Mononuclear cell (primary cell): ENCODE results near the gene RAB20. TPM values are rescaled to one million over a fixed set of nuclear protein-coding genes. Genes with fewer than 3 reads are reported as not detected.
"Not testable (repeated sequence)": the region's sequence is repeated elsewhere in the genome, so short reads cannot be mapped to it uniquely, and the experiment has no call there.

ENCODE experiments used
- H3K27me3 ChIP-seq: 2 replicates; pipeline ENCODE4 v1.6.0; 2011; ENCODE audit warnings: low read length, control low read depth; ENCODE audit not compliant: insufficient read depth
- H3K4me1 ChIP-seq: 2 replicates; pipeline ENCODE4 v1.5.1; 2011; ENCODE audit warnings: mild to moderate bottlenecking, low read length, control low read depth; ENCODE audit not compliant: insufficient read depth
- H3K4me3 ChIP-seq: 2 replicates; pipeline ENCODE4 v1.5.1; 2011; ENCODE audit warnings: mild to moderate bottlenecking, low read length, moderate library complexity
- H3K9me3 ChIP-seq: 2 replicates; pipeline ENCODE4 v1.5.1; 2011; ENCODE audit warnings: low read depth, mild to moderate bottlenecking, control low read depth, low read length
- total RNA-seq: library from RNA; depleted of rRNA; stranded (reverse); fragments of >200 nt; gene quantifications from one replicate; pipeline ENCODE4 v1.2.3, GENCODE V29; 2012

The RAB20 gene
- total RNA-seq, 1 donor, result 50.6 TPM

DNA sequence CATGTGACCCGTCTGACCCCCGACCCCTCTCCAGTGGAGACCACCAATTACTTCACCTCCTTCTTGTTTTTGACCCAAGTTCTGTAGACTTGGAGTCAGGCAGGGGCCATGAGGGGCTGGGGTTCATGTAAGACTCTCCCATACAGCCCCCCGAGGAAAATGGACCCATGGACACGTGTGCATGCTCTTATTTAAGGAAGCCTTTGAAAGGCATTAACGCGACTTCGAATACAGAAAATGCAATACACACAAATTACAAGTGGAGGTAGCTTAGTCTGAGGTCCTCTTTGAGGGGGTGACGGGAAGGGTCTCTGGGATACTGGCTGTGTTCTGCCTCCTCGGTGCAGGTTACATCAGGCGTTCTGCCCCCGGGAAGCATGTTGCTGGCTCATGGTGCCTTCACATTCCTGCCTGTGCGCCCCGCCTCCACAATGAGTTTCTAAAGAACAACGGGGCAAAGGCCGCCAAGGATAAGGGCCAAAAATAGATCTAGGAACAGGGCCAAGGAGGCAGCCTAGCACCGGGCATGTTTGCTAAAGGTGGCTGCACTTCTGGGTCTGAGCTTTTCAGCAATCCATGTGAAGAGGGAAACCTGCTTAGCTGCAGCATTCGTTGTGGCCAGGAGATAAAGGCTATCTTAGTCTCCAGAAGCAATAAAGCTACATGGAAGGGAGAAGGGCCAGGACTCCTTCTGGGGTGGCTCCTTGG lies 54.5 kb downstream of the RAB20 start:
- no peaks in the 10 kb centered on the region for H3K9me3 ChIP-seq

DNA sequence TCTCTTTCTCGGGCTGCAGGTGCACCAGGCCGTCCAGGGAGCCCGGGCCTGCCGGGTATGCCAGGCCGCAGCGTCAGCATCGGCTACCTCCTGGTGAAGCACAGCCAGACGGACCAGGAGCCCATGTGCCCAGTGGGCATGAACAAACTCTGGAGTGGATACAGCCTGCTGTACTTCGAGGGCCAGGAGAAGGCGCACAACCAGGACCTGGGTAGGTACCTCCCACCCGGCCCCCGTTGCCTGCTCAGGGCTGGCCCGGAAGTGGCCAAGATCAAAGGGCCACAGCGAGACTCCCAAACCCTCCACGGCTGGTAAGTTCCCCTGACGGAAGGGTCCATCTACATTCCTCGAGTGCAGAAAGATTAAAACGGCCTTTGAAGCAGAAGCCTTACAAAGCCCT lies 55.1 kb downstream of the RAB20 start:
- Histone ChIP-seq H3K4me3 (no peak overlapping the region), H3K9me3 (no peaks in the 10 kb centered on the region), H3K27me3 (no peaks in the 10 kb centered on the region), H3K4me1 (peaks cover 13% of the 10 kb centered on the region)

More for the DNA sequence above, 54.5 kb downstream of the RAB20 start:
- H3K4me1 ChIP-seq, result peaks cover 13% of the 10 kb centered on the region
- H3K27me3 ChIP-seq, result no peaks in the 10 kb centered on the region
- no peak overlapping the region for H3K4me3 ChIP-seq

DNA sequence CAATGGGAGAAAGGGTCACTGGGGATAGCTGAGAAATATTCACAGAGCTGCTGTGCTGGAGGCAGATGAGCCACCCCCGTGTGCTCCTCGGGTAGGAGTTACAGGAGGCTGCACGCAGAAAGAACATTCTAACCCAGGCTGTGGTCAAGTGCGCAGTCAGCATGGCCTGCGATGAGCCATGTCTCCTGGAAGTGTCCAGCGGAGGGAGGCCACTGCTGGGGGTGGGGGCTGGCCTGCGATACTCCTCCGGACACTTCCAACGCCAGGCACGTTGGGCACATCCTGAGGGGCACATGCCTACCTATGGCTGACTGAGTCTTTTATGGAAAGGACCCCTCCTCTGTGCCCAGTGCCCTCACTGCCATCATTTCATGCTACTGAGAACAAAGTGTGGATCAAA lies 55.9 kb downstream of the RAB20 start:
- H3K9me3 ChIP-seq, result no peaks in the 10 kb centered on the region
- H3K4me3 ChIP-seq, result no peak overlapping the region
- peaks cover 11% of the 10 kb centered on the region for H3K4me1 ChIP-seq
- no peaks in the 10 kb centered on the region for H3K27me3 ChIP-seq

DNA sequence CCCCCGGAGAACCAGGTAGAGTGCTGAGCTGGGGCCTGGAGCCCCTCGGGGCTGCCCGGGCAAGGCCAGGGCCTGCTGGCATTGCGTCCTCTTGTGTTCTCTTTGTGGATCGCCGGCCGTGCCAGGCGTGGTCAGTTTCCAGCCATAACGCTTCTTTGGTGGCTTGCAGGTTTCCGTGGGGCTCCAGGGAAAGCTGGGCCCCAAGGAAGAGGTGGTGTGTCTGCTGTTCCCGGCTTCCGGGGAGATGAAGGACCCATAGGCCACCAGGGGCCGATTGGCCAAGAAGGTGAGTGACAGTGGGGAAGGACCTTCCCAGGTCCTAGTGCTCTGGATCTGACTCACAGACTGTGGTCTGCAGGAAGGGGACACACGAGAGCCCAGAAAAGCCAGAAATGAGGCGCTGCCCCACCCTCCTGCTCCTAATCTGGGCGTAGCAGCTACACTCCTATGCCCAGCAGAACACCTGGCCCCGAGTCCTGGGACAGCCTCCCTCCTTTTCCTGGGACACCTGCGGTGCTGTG lies 57.5 kb downstream of the RAB20 start:
- Histone ChIP-seq H3K9me3 (no peaks in the 10 kb centered on the region), H3K4me3 (no peak overlapping the region), H3K4me1 (no peaks in the 10 kb centered on the region), H3K27me3 (no peaks in the 10 kb centered on the region)

DNA sequence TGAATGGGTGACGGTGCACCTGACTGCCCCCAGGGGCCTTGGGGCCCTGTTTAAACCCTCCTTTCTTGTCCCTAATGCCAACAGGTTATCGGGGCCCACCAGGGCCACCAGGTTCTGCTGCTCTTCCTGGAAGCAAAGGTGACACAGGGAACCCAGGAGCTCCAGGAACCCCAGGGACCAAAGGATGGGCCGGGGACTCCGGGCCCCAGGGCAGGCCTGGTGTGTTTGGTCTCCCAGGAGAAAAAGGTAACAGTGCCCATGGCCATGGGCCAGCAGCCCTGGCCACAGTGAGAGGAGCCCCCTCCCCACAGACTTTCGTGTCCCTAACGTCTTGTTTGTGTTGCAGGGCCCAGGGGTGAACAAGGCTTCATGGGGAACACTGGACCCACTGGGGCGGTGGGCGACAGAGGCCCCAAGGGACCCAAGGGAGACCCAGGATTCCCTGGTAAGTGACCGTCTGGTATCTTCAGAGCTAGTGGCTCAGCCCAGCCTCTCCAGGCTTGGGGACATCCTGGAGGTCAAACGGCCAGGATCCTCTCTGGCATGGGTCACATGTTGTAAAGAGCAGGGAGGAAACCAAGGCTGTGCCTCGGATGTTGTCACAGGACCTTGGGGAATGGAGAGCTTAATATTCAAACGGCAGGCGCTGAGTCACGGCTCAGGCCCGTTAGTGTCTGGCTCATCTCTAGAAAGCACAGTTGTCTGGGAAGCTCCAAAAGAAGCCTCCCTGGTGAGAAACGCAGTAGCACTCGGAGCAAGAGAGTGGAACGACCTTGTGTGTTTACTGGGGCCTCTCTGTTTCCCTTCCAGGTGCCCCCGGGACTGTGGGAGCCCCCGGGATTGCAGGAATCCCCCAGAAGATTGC lies 58.3 kb downstream of the RAB20 start:
- Histone ChIP-seq H3K27me3 (no peaks in the 10 kb centered on the region), H3K9me3 (no peaks in the 10 kb centered on the region), H3K4me1 (no peaks in the 10 kb centered on the region), H3K4me3 (no peak overlapping the region)

DNA sequence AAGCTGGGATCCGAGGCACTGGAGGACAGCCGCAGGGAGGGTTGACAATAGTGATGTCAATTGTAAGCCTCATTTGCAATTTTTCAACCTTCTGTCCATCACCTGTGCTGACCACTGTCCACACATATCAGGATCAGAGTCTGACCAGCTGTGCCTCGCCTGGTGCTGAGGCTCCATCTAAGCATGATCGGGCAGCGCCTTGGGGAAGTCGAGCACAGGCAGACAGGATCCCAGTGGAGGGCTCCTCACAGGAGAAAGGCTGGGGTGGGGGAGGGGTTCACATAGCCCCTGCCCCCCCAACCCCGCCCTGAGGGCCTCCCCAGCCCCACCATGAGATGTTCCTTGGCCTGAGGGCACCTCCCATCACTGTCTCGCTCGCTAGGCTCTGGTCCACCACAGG lies 60.3 kb downstream of the RAB20 start:
- Histone ChIP-seq H3K9me3 (no peaks in the 10 kb centered on the region), H3K4me1 (no peaks in the 10 kb centered on the region)

DNA sequence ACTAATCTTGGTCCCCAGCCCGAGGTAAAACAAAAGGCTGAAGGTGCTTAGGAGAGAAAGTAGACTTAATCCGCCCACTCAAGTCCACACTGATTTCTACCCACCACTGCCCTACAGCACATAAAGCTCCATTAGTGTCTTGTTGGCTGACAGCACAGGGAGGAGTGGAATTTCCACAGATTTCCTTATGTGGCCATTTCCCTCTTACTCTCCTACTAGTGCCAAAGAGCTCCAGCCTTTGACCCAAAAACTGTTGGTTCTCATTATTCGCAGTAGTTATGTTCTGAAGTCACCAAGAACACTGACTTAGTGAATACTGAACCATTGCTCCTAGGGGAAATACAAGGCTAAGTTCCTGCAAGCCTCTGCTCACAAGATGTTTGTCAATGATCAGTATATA lies 61.2 kb downstream of the RAB20 start:
- Histone ChIP-seq H3K4me1 (no peaks in the 10 kb centered on the region), H3K4me3 (no peak overlapping the region)

More for the DNA sequence above, 60.3 kb downstream of the RAB20 start:
- Histone ChIP-seq H3K4me3 (no peak overlapping the region), H3K27me3 (no peaks in the 10 kb centered on the region)

DNA sequence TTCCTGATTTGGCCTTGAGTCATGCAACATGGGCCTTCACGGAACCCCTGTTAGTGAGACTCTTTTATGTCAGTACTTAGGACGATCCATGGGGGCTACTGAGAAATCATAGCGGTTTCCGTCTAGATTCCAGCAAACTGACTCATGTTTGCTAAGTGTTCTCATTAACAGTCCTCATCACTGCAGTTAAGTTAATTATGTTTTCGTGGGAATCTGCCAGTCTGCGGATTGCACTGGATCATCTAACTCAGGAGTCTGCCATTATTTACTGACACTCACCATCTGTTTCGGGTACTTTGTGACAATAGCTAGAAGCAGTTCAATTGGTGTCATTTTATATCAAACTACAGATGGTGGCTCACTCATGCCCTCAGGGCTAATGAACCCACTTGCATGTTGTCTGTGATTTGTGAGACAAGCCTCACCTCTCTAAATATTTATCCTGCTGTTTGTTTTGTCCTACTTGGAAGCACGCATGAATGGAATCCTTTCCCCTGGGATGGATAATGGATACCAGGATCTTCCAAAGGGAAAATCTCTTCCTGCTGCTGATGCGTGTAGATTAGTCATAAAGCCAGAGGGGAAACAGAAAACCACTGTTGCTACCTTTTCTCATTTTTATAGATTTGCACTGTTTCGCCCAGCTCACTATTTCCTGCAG lies 61.8 kb downstream of the RAB20 start:
- H3K4me3 ChIP-seq, result no peak overlapping the region
- no peaks in the 10 kb centered on the region for H3K27me3 ChIP-seq
- H3K9me3 ChIP-seq, result no peaks in the 10 kb centered on the region
- no peaks in the 10 kb centered on the region for H3K4me1 ChIP-seq

More for the DNA sequence above, 61.2 kb downstream of the RAB20 start:
- Histone ChIP-seq H3K9me3 (no peaks in the 10 kb centered on the region), H3K27me3 (no peaks in the 10 kb centered on the region)

DNA sequence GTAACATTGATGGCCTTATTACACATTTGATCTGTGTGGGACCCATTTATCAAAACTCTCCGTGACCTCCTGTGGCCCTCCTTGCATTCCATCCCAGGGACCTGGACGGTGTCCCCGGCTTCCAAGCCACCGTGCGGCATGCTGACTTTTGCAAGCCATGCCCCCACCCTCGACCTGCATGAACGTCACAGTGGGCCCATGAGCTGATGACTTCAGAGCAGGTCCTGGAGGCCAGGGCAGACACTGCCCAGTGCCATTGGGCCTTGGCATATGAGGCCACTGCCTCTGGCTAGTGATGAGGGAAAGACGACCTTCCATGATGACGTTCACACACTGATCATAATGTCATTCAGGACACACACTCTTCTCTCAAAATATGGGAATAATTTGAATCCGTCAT lies 62.8 kb downstream of the RAB20 start:
- Histone ChIP-seq H3K27me3 (no peaks in the 10 kb centered on the region), H3K4me3 (no peak overlapping the region), H3K4me1 (no peaks in the 10 kb centered on the region), H3K9me3 (no peaks in the 10 kb centered on the region)

DNA sequence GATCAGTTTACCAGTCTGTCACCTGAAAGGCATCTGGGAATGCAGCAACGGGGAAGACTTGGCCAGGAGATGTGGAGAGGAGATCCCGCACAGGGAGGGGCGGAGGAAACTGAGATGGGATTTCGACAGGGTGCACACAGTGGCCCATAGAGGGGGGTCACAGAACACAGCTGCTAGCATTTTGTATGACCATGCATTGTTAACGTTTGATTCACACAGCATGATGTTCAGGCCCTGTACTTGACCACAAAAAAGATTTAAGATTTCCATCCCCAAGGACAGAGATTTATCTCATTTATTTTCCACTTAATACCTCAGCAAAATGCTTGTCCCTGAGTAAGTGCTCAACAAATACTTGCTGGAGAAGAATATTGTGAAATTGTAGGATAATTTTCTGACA lies 63.2 kb downstream of the RAB20 start:
- Histone ChIP-seq H3K4me3 (no peak overlapping the region), H3K27me3 (no peaks in the 10 kb centered on the region), H3K9me3 (no peaks in the 10 kb centered on the region), H3K4me1 (no peaks in the 10 kb centered on the region)

DNA sequence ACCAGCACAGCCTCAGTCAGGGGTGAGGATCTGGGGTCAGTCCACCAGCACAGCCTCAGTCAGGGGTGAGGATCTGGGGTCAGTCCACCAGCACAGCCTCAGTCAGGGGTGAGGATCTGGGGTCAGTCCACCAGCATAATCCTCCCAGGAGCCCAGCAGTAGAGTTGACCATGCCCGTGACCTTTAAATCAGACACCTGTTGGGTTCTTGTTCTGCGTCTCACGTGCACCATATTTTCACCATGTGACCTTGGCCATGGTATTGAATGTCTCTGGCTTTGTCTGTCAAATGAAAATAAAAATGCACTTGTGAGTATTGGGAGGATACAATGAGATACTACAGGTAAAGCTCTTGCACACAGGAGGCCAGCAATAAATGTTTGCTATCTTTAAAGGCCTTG lies 63.6 kb downstream of the RAB20 start:
- H3K9me3 ChIP-seq, H3K4me3 ChIP-seq, H3K4me1 ChIP-seq, H3K27me3 ChIP-seq: not testable (repeated sequence)

DNA sequence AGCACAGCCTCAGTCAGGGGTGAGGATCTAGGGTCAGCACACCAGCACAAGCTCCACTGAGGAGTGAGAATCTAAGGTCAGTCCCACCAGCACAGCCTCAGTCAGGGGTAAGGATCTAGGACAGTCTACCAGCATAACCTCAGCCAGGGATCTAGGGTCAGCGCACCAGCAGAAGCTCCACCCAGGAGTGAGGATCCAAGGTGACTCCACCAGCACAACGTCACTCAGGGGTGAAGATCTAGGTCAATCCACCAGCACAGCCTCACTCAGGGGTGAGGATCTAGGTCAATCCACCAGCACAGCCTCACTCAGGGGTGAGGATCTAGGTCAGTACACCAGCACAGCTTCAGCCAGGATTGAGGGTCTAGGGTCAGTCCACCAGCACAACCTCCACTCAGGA lies 64.5 kb downstream of the RAB20 start:
- H3K27me3 ChIP-seq, result no peaks in the 10 kb centered on the region
- no peak overlapping the region for H3K4me3 ChIP-seq
- no peaks in the 10 kb centered on the region for H3K9me3 ChIP-seq
- no peaks in the 10 kb centered on the region for H3K4me1 ChIP-seq

DNA sequence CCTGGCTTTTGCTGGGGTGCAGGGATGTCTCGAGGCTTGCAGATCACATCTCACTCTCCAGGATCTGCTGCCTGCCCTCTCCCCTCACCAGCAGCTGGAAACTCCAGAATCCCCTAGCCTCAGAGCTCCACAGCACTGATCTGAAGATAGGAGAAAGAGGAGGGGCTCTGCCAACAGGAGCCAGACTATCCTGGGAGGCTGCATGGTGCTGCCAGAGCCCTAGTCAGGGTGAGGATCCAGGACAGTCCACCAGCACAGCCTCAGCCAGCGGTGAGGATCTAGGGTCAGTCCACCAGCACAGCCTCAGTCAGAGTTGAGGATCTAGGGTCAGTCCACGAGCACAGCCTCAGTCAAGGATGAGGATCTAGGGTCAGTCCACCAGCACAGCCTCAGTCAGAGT lies 65.2 kb downstream of the RAB20 start:
- Histone ChIP-seq H3K4me1 (no peaks in the 10 kb centered on the region), H3K4me3 (no peak overlapping the region), H3K9me3 (no peaks in the 10 kb centered on the region), H3K27me3 (no peaks in the 10 kb centered on the region)

DNA sequence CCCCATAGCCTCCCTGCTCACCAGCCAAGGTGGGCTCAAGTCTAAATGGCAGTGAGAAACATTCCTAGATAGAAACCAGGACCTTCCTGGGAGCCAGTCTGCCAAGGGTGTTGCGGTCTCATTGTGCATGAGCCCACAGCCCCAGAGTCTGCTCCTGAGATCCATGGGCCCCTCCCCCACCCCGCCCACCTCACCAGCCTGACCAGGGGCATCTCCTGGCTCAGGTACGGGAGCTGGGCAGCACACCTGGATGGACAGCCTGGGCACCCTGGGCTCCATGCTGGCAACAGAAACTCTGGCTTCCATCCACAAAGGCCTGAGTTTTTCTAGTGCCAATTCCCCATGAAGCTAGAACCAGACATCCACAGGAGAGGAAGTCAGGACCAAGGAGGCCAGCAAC lies 65.6 kb downstream of the RAB20 start:
- Histone ChIP-seq H3K4me3 (no peak overlapping the region), H3K4me1 (no peaks in the 10 kb centered on the region), H3K9me3 (no peaks in the 10 kb centered on the region), H3K27me3 (no peaks in the 10 kb centered on the region)

DNA sequence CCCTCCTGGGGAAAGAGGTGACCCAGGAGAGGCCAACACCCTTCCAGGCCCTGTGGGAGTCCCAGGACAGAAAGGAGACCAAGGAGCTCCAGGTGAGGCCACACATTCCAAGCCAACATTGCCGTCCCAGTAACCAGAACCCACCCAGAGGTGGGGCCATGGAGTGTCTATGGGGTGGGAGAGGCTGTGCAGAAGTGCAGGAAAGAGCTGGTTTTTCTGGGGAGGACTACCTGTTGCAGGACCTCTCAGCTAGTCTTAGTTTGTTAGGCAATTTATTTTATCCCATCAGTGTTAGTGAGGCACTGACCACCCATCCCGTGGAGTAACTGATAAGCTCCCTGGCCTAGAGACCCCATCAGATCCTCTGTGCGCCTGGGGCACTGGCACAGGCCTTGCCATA lies 66.1 kb downstream of the RAB20 start:
- Histone ChIP-seq H3K4me1 (no peaks in the 10 kb centered on the region), H3K4me3 (no peak overlapping the region), H3K9me3 (no peaks in the 10 kb centered on the region), H3K27me3 (no peaks in the 10 kb centered on the region)
